Loucy (cell line): Measurements from ENCODE around the gene ZNF221.

ENCODE experiments used
- H2AFZ ChIP-seq: fragments of 200-600 bp; sonication (generic); 2 replicates; pipeline ENCODE4 v1.6.0; 2016; ENCODE audit warnings: antibody characterized with exemption, mild to moderate bottlenecking, low read length, moderate library complexity
- H3F3A ChIP-seq: fragments of 200-600 bp; 2 replicates; pipeline ENCODE4 v1.6.0; 2016; ENCODE audit warnings: antibody characterized with exemption, low read depth, mild to moderate bottlenecking
- H3K27me3 ChIP-seq: fragments of 200-600 bp; sonication (generic); 2 replicates; pipeline ENCODE4 v1.6.1; 2014; ENCODE audit warnings: low read length, mild to moderate bottlenecking; ENCODE audit not compliant: insufficient read depth, poor library complexity, severe bottlenecking
- H3K36me3 ChIP-seq: fragments of 200-600 bp; sonication (generic); 2 replicates; pipeline ENCODE4 v1.6.1; 2016; ENCODE audit warnings: low read length; ENCODE audit not compliant: insufficient read depth
- H3K4me1 ChIP-seq: fragments of 200-600 bp; sonication (generic); 2 replicates; pipeline ENCODE4 v1.5.1; 2014; ENCODE audit warnings: low read length, mild to moderate bottlenecking; ENCODE audit not compliant: insufficient read depth, poor library complexity, severe bottlenecking
- H3K4me2 ChIP-seq: fragments of 200-600 bp; sonication (generic); 2 replicates; pipeline ENCODE4 v1.6.0; 2014; ENCODE audit warnings: antibody characterized with exemption, low read length, low read depth, mild to moderate bottlenecking; ENCODE audit not compliant: poor library complexity, severe bottlenecking
- H3K4me3 ChIP-seq: fragments of 200-600 bp; sonication (generic); 2 replicates; pipeline ENCODE4 v1.5.1; 2014; ENCODE audit warnings: low read length, mild to moderate bottlenecking, mixed read lengths; ENCODE audit not compliant: poor library complexity, severe bottlenecking
- H3K79me2 ChIP-seq: fragments of 200-600 bp; sonication (generic); 2 replicates; pipeline ENCODE4 v1.6.1; 2014; ENCODE audit warnings: low read length; ENCODE audit not compliant: insufficient read depth
- H3K9ac ChIP-seq: fragments of 200-600 bp; sonication (generic); 2 replicates; pipeline ENCODE4 v1.6.0; 2014; ENCODE audit warnings: mild to moderate bottlenecking, low read depth, low read length, moderate library complexity; ENCODE audit not compliant: poor library complexity, severe bottlenecking
- H3K9me2 ChIP-seq: fragments of 200-600 bp; sonication (generic); replicated peaks from 2 replicates; pipeline ENCODE4 v1.6.1; 2016; ENCODE audit warnings: low read depth, low read length, mixed read lengths
- H3K9me3 ChIP-seq: fragments of 200-600 bp; sonication (generic); 2 replicates; pipeline ENCODE4 v1.6.1; 2014; ENCODE audit warnings: mild to moderate bottlenecking, antibody characterized with exemption, low read length, low read depth; ENCODE audit not compliant: insufficient read depth
- H4K20me1 ChIP-seq: fragments of 200-600 bp; sonication (generic); 2 replicates; pipeline ENCODE4 v1.6.0; 2014; ENCODE audit warnings: antibody characterized with exemption, low read length, mild to moderate bottlenecking; ENCODE audit not compliant: insufficient read depth, poor library complexity, severe bottlenecking
- EZH2phosphoT487 ChIP-seq: fragments of 200-600 bp; IDR thresholded peaks from 2 replicates; pipeline ENCODE4 v1.6.1; 2018; ENCODE audit warnings: antibody characterized with exemption, mild to moderate bottlenecking, moderate library complexity, borderline replicate concordance
- TF ChIP-seq, protein P1 (sequence below): fragments of 200-600 bp; sonication (generic); conservative IDR thresholded peaks from 2 replicates; pipeline ENCODE4 v1.5.1; 2014; ENCODE audit warnings: mild to moderate bottlenecking, antibody characterized with exemption, low read length

The ZNF221 gene

GRCh38 chr19:43934055-43934984 is 16.7 kb upstream of the ZNF221 start:
- H3K27me3 ChIP-seq, result no peaks in the 10 kb centered on the region
- H3K9ac ChIP-seq, result peak overlapping the region; percentile 88
- H3K9me3 ChIP-seq, result no peaks in the 10 kb centered on the region
- peaks cover 23% of the 10 kb centered on the region for H3K79me2 ChIP-seq
- H3K9me2 ChIP-seq, result no peaks in the 10 kb centered on the region
- peak overlapping the region; percentile 90 for H2AFZ ChIP-seq
- peaks cover 14% of the 10 kb centered on the region; the same call in 1 of the 2 replicates for H3K36me3 ChIP-seq
- H3K4me3 ChIP-seq, result peak overlapping the region; percentile 86
- TF ChIP-seq, protein P1, sequence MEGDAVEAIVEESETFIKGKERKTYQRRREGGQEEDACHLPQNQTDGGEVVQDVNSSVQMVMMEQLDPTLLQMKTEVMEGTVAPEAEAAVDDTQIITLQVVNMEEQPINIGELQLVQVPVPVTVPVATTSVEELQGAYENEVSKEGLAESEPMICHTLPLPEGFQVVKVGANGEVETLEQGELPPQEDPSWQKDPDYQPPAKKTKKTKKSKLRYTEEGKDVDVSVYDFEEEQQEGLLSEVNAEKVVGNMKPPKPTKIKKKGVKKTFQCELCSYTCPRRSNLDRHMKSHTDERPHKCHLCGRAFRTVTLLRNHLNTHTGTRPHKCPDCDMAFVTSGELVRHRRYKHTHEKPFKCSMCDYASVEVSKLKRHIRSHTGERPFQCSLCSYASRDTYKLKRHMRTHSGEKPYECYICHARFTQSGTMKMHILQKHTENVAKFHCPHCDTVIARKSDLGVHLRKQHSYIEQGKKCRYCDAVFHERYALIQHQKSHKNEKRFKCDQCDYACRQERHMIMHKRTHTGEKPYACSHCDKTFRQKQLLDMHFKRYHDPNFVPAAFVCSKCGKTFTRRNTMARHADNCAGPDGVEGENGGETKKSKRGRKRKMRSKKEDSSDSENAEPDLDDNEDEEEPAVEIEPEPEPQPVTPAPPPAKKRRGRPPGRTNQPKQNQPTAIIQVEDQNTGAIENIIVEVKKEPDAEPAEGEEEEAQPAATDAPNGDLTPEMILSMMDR, result no peak
- no peak for TF ChIP-seq EZH2phosphoT487
- peak overlapping the region; percentile 78 for H3K4me2 ChIP-seq
- H3K4me1 ChIP-seq, result peaks cover 24% of the 10 kb centered on the region
- no peaks in the 10 kb centered on the region for H4K20me1 ChIP-seq
- H3F3A ChIP-seq, result no peaks in the 10 kb centered on the region

DNA sequence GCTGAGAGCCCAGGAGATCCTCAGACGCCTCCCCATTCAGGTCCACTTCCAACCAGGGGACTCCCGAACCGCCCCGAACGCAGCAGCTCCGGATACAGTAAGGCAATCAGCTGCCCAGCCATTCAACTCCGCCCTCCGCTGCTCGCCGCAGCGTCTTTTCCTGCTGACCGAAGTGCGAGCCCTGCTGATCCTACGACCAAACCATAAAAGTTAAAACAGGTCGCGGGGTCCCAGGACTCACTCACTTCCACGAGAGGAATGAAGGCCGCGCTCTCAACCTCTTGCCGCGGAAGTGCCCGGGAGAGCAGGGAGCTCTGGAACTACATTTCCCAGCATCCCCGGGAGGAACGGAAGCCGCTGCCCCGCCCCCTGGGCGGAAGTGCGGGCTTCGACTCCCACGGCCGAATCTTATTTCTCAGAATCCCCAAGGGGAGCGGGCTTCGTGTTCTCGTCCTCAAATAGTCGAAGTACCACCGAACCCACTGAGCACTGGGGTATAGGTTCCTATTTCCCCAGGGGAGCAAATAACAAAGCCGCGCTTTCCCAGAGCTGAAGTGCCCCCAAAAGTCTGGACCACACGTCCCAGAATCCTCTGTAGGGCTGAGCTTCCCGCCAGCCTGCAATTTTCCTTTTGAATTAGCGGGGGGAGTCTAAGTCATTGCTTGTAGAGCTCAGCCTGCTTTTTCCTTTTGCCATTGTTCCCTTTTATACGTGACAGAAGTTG is 15.9 kb upstream of the ZNF221 start, which contains the start of gene ZNF45:
Gene ZNF45 (minus strand): TSS at position 298 of the 724 bp plus-strand sequence. CDS start 13,097 bp downstream, outside the sequence.
- Histone ChIP-seq H3K27me3 (no peaks in the 10 kb centered on the region), H3K36me3 (0 out of 2 replicates have a peak, but pooled peaks cover 6% of the 10 kb centered on the region), H3K79me2 (peaks cover 23% of the 10 kb centered on the region), H3K9me3 (no peaks in the 10 kb centered on the region), H3K4me2 (peak within 1 kb of the TSS; percentile 78), H3K4me3 (peak within 1 kb of the TSS; percentile 86), H3K4me1 (peaks cover 24% of the 10 kb centered on the region), H3K9me2 (no peaks in the 10 kb centered on the region), H3F3A (no peaks in the 10 kb centered on the region), H4K20me1 (no peaks in the 10 kb centered on the region), H3K9ac (peak within 1 kb of the TSS; percentile 88), H2AFZ (peak within 1 kb of the TSS; percentile 90)
- TF ChIP-seq, protein P1, result no peak
- TF ChIP-seq EZH2phosphoT487, result no peak

DNA sequence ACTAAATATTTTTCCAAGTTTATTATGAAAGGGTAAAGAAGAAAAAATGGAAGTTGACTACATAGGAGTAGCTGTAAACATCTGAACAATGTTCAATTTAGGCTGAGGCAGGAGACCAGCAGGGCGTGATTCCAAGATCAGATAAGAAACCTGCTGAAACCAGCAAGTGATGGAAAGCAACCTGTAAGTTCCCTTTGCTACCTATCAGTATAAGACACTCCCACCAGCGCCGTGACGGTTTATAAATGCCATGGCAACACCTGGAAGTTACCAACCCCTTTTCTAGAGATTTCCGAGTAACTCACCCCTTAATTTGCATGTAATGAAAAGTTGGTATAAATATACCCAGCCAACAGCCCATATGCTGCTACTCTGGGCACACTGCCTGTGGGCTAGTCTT is 14.8 kb upstream of the ZNF221 start:
- H3F3A ChIP-seq, result no peaks in the 10 kb centered on the region
- peaks cover 23% of the 10 kb centered on the region for H3K79me2 ChIP-seq
- no peaks in the 10 kb centered on the region for H3K9me3 ChIP-seq
- TF ChIP-seq EZH2phosphoT487, result no peak
- TF ChIP-seq, protein P1, result no peak
- no peak overlapping the region for H2AFZ ChIP-seq
- no peak overlapping the region for H3K9ac ChIP-seq
- H3K4me1 ChIP-seq, result peaks cover 24% of the 10 kb centered on the region
- no peaks in the 10 kb centered on the region for H3K9me2 ChIP-seq
- H3K36me3 ChIP-seq, result 0 out of 2 replicates have a peak, but pooled peaks cover 4% of the 10 kb centered on the region
- H4K20me1 ChIP-seq, result no peaks in the 10 kb centered on the region
- no peak overlapping the region for H3K4me2 ChIP-seq
- H3K27me3 ChIP-seq, result no peaks in the 10 kb centered on the region
- H3K4me3 ChIP-seq, result peak overlapping the region; percentile 86
